IMR-90 (cell line): ENCODE results near the gene TSHZ3. TPM values are rescaled to one million over a fixed set of nuclear protein-coding genes. Genes with fewer than 3 reads are reported as not detected.

ENCODE experiments used
- ATAC-seq: fragments of 200-7000 bp; cut with Tn5 transposase; 2 replicates; pipeline ENCODE4 v1.9.1; 2020; ENCODE audit warnings: low read depth, mild to moderate bottlenecking, moderate library complexity
- BruUV-seq: library from RNA; stranded (reverse); fragments of 400-500 nt; replicated peaks from 2 replicates; lab custom pipeline; 2021; lab: Mats Ljungman, UMichigan
- CTCF ChIA-PET: fragments of 300-600 bp; formaldehyde crosslinking; extraction: SDS; loops from one replicate; lab custom pipeline; 2021; ENCODE audit warnings: antibody characterized with exemption; lab: Yijun Ruan, JAX
- POLR2A ChIA-PET: fragments of 300-600 bp; sonication (Branson Sonifier 250); formaldehyde crosslinking; loops from one replicate; lab custom pipeline; 2022; ENCODE audit warnings: antibody characterized with exemption; ENCODE audit not compliant: unreplicated experiment; lab: Charles Lee
- DNase-seq: peaks from one replicate; pipeline ENCODE4 v3.0.0; 2013
- H2AFZ ChIP-seq: replicated peaks from 2 replicates; pipeline ENCODE3; 2013; ENCODE audit warnings: low read length, mild to moderate bottlenecking; ENCODE audit not compliant: poor library complexity
- H2AK5ac ChIP-seq: 2 replicates; pipeline ENCODE4 v1.6.1; 2013; ENCODE audit warnings: low read depth, low read length, inconsistent platforms
- H2AK9ac ChIP-seq: replicated peaks from 2 replicates; pipeline ENCODE3; 2013; ENCODE audit warnings: mild to moderate bottlenecking, low read depth, low read length, moderate library complexity; ENCODE audit not compliant: poor library complexity
- H2BK120ac ChIP-seq: 2 replicates; pipeline ENCODE4 v1.6.1; 2013; ENCODE audit warnings: low read depth, low read length, inconsistent platforms
- H2BK15ac ChIP-seq: 3 replicates; pipeline ENCODE4 v1.6.1; 2013; ENCODE audit warnings: low read depth, low read length, inconsistent platforms
- H2BK20ac ChIP-seq: 2 replicates; pipeline ENCODE4 v1.6.1; 2013; ENCODE audit warnings: low read depth, mild to moderate bottlenecking, inconsistent platforms, low read length, moderate library complexity
- H2BK5ac ChIP-seq: 2 replicates; pipeline ENCODE4 v1.6.1; 2013; ENCODE audit warnings: mild to moderate bottlenecking, low read depth, low read length, inconsistent platforms; ENCODE audit not compliant: poor library complexity, severe bottlenecking
- H3K14ac ChIP-seq: replicated peaks from 2 replicates; pipeline ENCODE4 v1.6.1; 2013; ENCODE audit warnings: low read depth, low read length, inconsistent platforms
- H3K18ac ChIP-seq: 2 replicates; pipeline ENCODE4 v1.6.1; 2013; ENCODE audit warnings: low read depth, low read length, control low read depth
- H3K23ac ChIP-seq: 2 replicates; pipeline ENCODE4 v1.6.1; 2013; ENCODE audit warnings: low read depth, low read length, inconsistent platforms
- H3K27ac ChIP-seq: 2 replicates; pipeline ENCODE4 v1.5.1; 2013; ENCODE audit warnings: mild to moderate bottlenecking, control low read depth, low read length; ENCODE audit not compliant: insufficient read depth
- H3K27me3 ChIP-seq: 2 replicates; pipeline ENCODE4 v1.6.1; 2013; ENCODE audit warnings: low read length; ENCODE audit not compliant: control insufficient read depth, insufficient read depth
- H3K36me3 ChIP-seq: 2 replicates; pipeline ENCODE4 v1.6.1; 2013; ENCODE audit warnings: low read length, mixed read lengths; ENCODE audit not compliant: control insufficient read depth, insufficient read depth
- H3K4ac ChIP-seq: 2 replicates; pipeline ENCODE4 v1.6.1; 2013; ENCODE audit warnings: low read depth, low read length, inconsistent platforms
- H3K4me1 ChIP-seq: 2 replicates; pipeline ENCODE4 v1.6.1; 2013; ENCODE audit warnings: low read length, mixed read lengths; ENCODE audit not compliant: control insufficient read depth, insufficient read depth
- H3K4me2 ChIP-seq: 2 replicates; pipeline ENCODE4 v1.6.1; 2013; ENCODE audit warnings: low read depth, mild to moderate bottlenecking, control low read depth, low read length, moderate library complexity
- H3K4me3 ChIP-seq: 2 replicates; pipeline ENCODE4 v1.5.1; 2013; ENCODE audit warnings: low read depth, mild to moderate bottlenecking, control low read depth, low read length, moderate library complexity; ENCODE audit not compliant: insufficient read depth
- H3K56ac ChIP-seq: 2 replicates; pipeline ENCODE4 v1.6.1; 2013; ENCODE audit warnings: low read length, inconsistent platforms; ENCODE audit not compliant: insufficient read depth; ENCODE audit errors: extremely low read depth
- H3K79me1 ChIP-seq, 2 experiments: 2 replicates each; pipeline ENCODE4 v1.6.1; 2013; ENCODE audit warnings: low read length in 2 of 2, inconsistent platforms in 1 of 2, low read depth in 1 of 2
- H3K9ac ChIP-seq: 2 replicates; pipeline ENCODE4 v1.6.1; 2013; ENCODE audit warnings: low read depth, low read length, control low read depth
- H3K9me1 ChIP-seq: 2 replicates; pipeline ENCODE4 v1.6.1; 2013; ENCODE audit warnings: low read length, inconsistent platforms; ENCODE audit not compliant: insufficient read depth
- H3K9me3 ChIP-seq: 2 replicates; pipeline ENCODE4 v1.6.1; 2013; ENCODE audit warnings: low read length; ENCODE audit not compliant: control insufficient read depth, insufficient read depth
- H4K20me1 ChIP-seq: 2 replicates; pipeline ENCODE4 v1.6.1; 2013; ENCODE audit warnings: low read length, inconsistent platforms; ENCODE audit not compliant: insufficient read depth
- H4K5ac ChIP-seq: 2 replicates; pipeline ENCODE4 v1.6.1; 2013; ENCODE audit warnings: mild to moderate bottlenecking, low read depth, low read length, control low read depth
- H4K8ac ChIP-seq, 2 experiments: 2 replicates each; pipeline ENCODE4 v1.6.1; 2013; ENCODE audit warnings: low read depth in 2 of 2, low read length in 2 of 2, control low read depth in 1 of 2, inconsistent platforms in 1 of 2
- H4K91ac ChIP-seq: 2 replicates; pipeline ENCODE4 v1.6.1; 2013; ENCODE audit warnings: low read depth, low read length, inconsistent platforms; ENCODE audit not compliant: insufficient read depth
- BHLHE40 ChIP-seq: fragments of 150-350 bp; IDR thresholded peaks from 2 replicates; pipeline ENCODE4 v1.6.1; 2016; ENCODE audit warnings: mild to moderate bottlenecking, low read depth, low read length
- WGBS, 2 experiments: methylation state at CpG; one replicate each; pipeline versions ENCODE4 v1.1.5 to v1.1.7; 2013; ENCODE audit warnings: missing lambda C conversion rate in 2 of 2; ENCODE audit not compliant: insufficient read length in 1 of 2; ENCODE audit errors: extremely low coverage in 2 of 2; 5-methylcytosine and 5-hydroxymethylcytosine counted together
- dilution Hi-C: fragments of 300-500 bp; cut with HindIII; formaldehyde crosslinking; loops from one replicate; pipeline ENCODE4 v1.14.3; 2018; ENCODE audit warnings: low sequenced_read_pairs; ENCODE audit not compliant: unreplicated experiment
- in situ Hi-C: fragments of 300-500 bp; cut with MboI; formaldehyde crosslinking; loops from 3 replicates; pipeline ENCODE4 v1.14.3; 2019; ENCODE audit warnings: low sequenced_read_pairs, inconsistent platforms, mixed read lengths
- intact Hi-C: fragments of 100-400 bp; cut with micrococcal nuclease; formaldehyde crosslinking; loops from 2 replicates; pipeline ENCODE4 v1.10.0; 2022
- polyA plus RNA-seq, 3 experiments: library from polyadenylated mRNA; depleted of rRNA; stranded (reverse); fragments of >200 nt; gene quantifications; 2 replicates each; pipeline ENCODE4 v1.2.3, GENCODE V29; 2012; ENCODE audit warnings: low replicate concordance in 1 of 3
- total RNA-seq: library from RNA; depleted of rRNA; stranded (reverse); fragments of >200 nt; gene quantifications from 2 replicates; pipeline ENCODE4 v1.2.3, GENCODE V29; 2012
- TF ChIP-seq, protein P1 (sequence below): fragments of 150-350 bp; IDR thresholded peaks from 2 replicates; pipeline ENCODE4 v1.6.1; 2017; ENCODE audit warnings: mild to moderate bottlenecking, antibody characterized with exemption, low read length, low read depth

The TSHZ3 gene
- total and polyA plus RNA-seq, 2 of the 4 experiments (the other 2 are of a cell fraction), result 8.1 to 13.0 TPM

DNA sequence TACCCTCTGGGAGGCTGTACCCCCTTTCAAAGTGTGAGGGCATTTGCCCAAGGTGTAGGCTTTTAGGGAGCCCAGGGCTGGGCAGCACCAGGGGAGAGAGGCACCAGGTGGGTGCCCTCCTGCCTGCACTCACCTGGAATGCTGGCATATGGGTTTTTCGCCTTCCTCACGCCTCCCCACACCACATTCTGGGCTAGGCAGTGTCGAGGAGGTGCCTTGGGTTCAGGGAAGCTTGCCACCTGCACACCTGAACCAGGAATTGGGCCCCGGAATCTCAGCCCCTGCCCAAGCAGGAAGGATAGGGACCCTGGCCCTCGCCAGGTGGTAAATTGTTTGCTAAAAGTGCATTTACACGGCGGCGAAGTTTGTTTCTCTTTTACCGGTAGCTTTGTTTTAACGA, 5.1 kb upstream of the TSHZ3 start:
- no peak for DNase-seq
- H3K4me2 ChIP-seq, result no peak overlapping the region
- dilution Hi-C loops (no loop called here), intact Hi-C loops (loop anchor here (5.0 kb wide), 2 partner anchors 193 to 672 kb away; no protein-coding TSS in a partner anchor), in situ Hi-C loops (no loop called here)
- no peak overlapping the region for H3K56ac ChIP-seq
- no peak overlapping the region for H3K18ac ChIP-seq
- no peak overlapping the region for H2AK5ac ChIP-seq
- 100% methylated on average over 1 of the region's 10 CpGs; no CpG with 5 or more reads in 1 of the 2 experiments for WGBS, 2 experiments
- H3K4me1 ChIP-seq, result peaks cover 9% of the 10 kb centered on the region
- ChIA-PET CTCF (interaction anchor here (0.9 to 1.2 kb wide), 3 partner anchors 142 to 671 kb away, joined by 4 to 5 read pairs (median 4); no protein-coding TSS in a partner anchor), POLR2A (no interaction called here)
- H4K8ac ChIP-seq, result no peak overlapping the region
- H2BK5ac ChIP-seq, result no peak overlapping the region
- no peak overlapping the region for H4K91ac ChIP-seq
- no peaks in the 10 kb centered on the region for H3K9me3 ChIP-seq
- H4K20me1 ChIP-seq, result no peaks in the 10 kb centered on the region
- no peak overlapping the region for H3K14ac ChIP-seq
- H3K9ac ChIP-seq, result no peak overlapping the region
- no peak overlapping the region for H2BK120ac ChIP-seq
- H3K27ac ChIP-seq, result no peak overlapping the region
- no peak overlapping the region for H2BK20ac ChIP-seq
- BruUV-seq, result no TSS peak
- ATAC-seq, result no peak
- H3K4ac ChIP-seq, result no peak overlapping the region
- TF ChIP-seq, protein P1, sequence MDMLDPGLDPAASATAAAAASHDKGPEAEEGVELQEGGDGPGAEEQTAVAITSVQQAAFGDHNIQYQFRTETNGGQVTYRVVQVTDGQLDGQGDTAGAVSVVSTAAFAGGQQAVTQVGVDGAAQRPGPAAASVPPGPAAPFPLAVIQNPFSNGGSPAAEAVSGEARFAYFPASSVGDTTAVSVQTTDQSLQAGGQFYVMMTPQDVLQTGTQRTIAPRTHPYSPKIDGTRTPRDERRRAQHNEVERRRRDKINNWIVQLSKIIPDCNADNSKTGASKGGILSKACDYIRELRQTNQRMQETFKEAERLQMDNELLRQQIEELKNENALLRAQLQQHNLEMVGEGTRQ, result no peak
- no peak for TF ChIP-seq BHLHE40
- no peaks in the 10 kb centered on the region for H3K27me3 ChIP-seq
- H2AFZ ChIP-seq, result no peak overlapping the region
- no peaks in the 10 kb centered on the region for H3K36me3 ChIP-seq
- peaks cover 30 to 41% of the 10 kb centered on the region in 2 experiments for H3K79me1 ChIP-seq
- H2BK15ac ChIP-seq, result no peak overlapping the region
- H3K9me1 ChIP-seq, result peaks cover 8% of the 10 kb centered on the region
- no peak overlapping the region for H4K5ac ChIP-seq
- no peak overlapping the region for H2AK9ac ChIP-seq
- no peak overlapping the region for H3K4me3 ChIP-seq
- H3K23ac ChIP-seq, result no peak overlapping the region
